ENCODE measurements around the gene SHISA8. TPM values are rescaled to one million over a fixed set of nuclear protein-coding genes. Genes with fewer than 3 reads are reported as not detected.

Gene SHISA8
- total and polyA plus RNA-seq, 2 of the 13 experiments (the other 11 are each of a cell fraction or from before 2014, with no cell fraction given): not detected

- TF ChIP-seq POGK (CRISPR knock-in tag; conservative IDR thresholded peaks at IDR 0.05) (0 out of 2 replicates have a peak, but pooled peaks have one; percentile 18), CENPBD1 (CRISPR knock-in tag; IDR thresholded peaks at IDR 0.05; ENCODE audit: borderline replicate concordance, low read depth) (no peak), POLR2AphosphoS5 (IDR thresholded peaks at IDR 0.05; ENCODE audit: low read depth, low read length) (no peak), SIN3B (IDR thresholded peaks at IDR 0.05; ENCODE audit: low read length) (no peak), HIC2 (CRISPR knock-in tag; IDR thresholded peaks at IDR 0.05; ENCODE audit: low read depth) (no peak), MXI1 (IDR thresholded peaks at IDR 0.05; ENCODE audit: borderline replicate concordance, low read depth, low read length) (peak; percentile 38; the same call in 1 of the 3 replicates), ARID2 (CRISPR knock-in tag; IDR thresholded peaks at IDR 0.05; ENCODE audit: borderline replicate concordance) (no peak)
These were observed 26.2 kb upstream of the SHISA8 start (continued) for GRCh38 chr22:41940832-41941765.

Data from HepG2 (cell line).